Activated naive CD4-positive, alpha-beta T cell treated with anti-CD3 and anti-CD28 coated beads, Interleukin-2, amount 50 U/mL, for 72 hours (primary cell): ENCODE data around the gene ENG. TPM values are rescaled to one million over a fixed set of nuclear protein-coding genes. Genes with fewer than 3 reads are reported as not detected.
A peak's percentile ranks its signal among the peaks of the same experiment; 100 is the strongest.
"Not testable (repeated sequence)": the region's sequence is repeated elsewhere in the genome, so short reads cannot be mapped to it uniquely, and the experiment has no call there.

Experiments
- ATAC-seq, 2 donors: fragments of 150-1000 bp; cut with Tn5 transposase; 2 replicates each; pipeline ENCODE4 v1.10.0; 2021; ENCODE audit warnings: mild to moderate bottlenecking in 2 of 2, moderate library complexity in 2 of 2
- DNase-seq, 2 donors: peaks; one replicate each; pipeline ENCODE4 v3.0.0; 2021 to 2022; ENCODE audit warnings: low spot score in 2 of 2
- H3K27ac Mint-ChIP-seq, 2 donors: one replicate each; pipeline ENCODE4 v1.8.0; 2022; ENCODE audit warnings: mild to moderate bottlenecking in 2 of 2, mixed read lengths in 2 of 2
- H3K36me3 Mint-ChIP-seq, 2 donors: one replicate each; pipeline ENCODE4 v1.8.0; 2022; ENCODE audit warnings: mixed read lengths in 2 of 2
- H3K9me3 Mint-ChIP-seq, 2 donors: one replicate each; pipeline ENCODE4 v1.8.0; 2022; ENCODE audit warnings: mixed read lengths in 2 of 2
- total RNA-seq, 2 donors: library from RNA; stranded (reverse); gene quantifications; one replicate each; pipeline ENCODE4 v1.2.3, GENCODE V29; 2022

Gene ENG
- total RNA-seq, 2 donors from 2014 or later = 12.9 to 24.1 TPM

- ATAC-seq (no peak), DNase-seq (no peak)
- peak overlapping the region in 1 of 2 donors; percentile 61 for H3K27ac Mint-ChIP-seq
- no peaks in the 10 kb centered on the region for H3K36me3 Mint-ChIP-seq
- no peaks in the 10 kb centered on the region for H3K9me3 Mint-ChIP-seq
Measured at GRCh38 chr9:127837346-127837745, 17.1 kb downstream of the ENG start.

- H3K27ac Mint-ChIP-seq, H3K9me3 Mint-ChIP-seq, ATAC-seq, H3K36me3 Mint-ChIP-seq, DNase-seq: not testable (repeated sequence)
Measured at GRCh38 chr9:127836561-127836960, 17.9 kb downstream of the ENG start.

- ATAC-seq (peak; percentile 53 to 63), DNase-seq (no peak)
- H3K9me3 Mint-ChIP-seq = no peaks in the 10 kb centered on the region
- H3K36me3 Mint-ChIP-seq = no peaks in the 10 kb centered on the region
- H3K27ac Mint-ChIP-seq = no peak overlapping the region
Measured at GRCh38 chr9:127835991-127836516, 18.4 kb downstream of the ENG start.

GRCh38 chr9:127833555-127833954 lies 20.9 kb downstream of the ENG start:
- no peak for DNase-seq
- peak in 1 of 2 donors; percentile 25 for ATAC-seq
- H3K36me3 Mint-ChIP-seq = no peaks in the 10 kb centered on the region
- H3K9me3 Mint-ChIP-seq = no peaks in the 10 kb centered on the region
- peak overlapping the region in 1 of 2 donors; percentile 36 for H3K27ac Mint-ChIP-seq

GRCh38 chr9:127832248-127832647 lies 22.2 kb downstream of the ENG start:
- H3K36me3 Mint-ChIP-seq = no peaks in the 10 kb centered on the region
- peak overlapping the region; percentile 45 to 61 for H3K27ac Mint-ChIP-seq
- peak; percentile 45 to 69 for ATAC-seq
- no peaks in the 10 kb centered on the region for H3K9me3 Mint-ChIP-seq
- DNase-seq = no peak

GRCh38 chr9:127829205-127829906 lies 25.1 kb downstream of the ENG start:
- Mint-ChIP-seq H3K27ac (peak overlapping the region in 1 of 2 donors; percentile 91), H3K9me3 (no peaks in the 10 kb centered on the region), H3K36me3 (no peaks in the 10 kb centered on the region)
- DNase-seq (no peak), ATAC-seq (no peak)

GRCh38 chr9:127828262-127829031 lies 26.0 kb downstream of the ENG start:
- DNase-seq (no peak), ATAC-seq (no peak)
- Mint-ChIP-seq H3K36me3 (no peaks in the 10 kb centered on the region), H3K27ac (peak overlapping the region in 1 of 2 donors; percentile 91), H3K9me3 (no peaks in the 10 kb centered on the region)

- no peaks in the 10 kb centered on the region for H3K9me3 Mint-ChIP-seq
Measured at GRCh38 chr9:127826253-127826913, 28.1 kb downstream of the ENG start.

GRCh38 chr9:127825319-127826051 lies 29.0 kb downstream of the ENG start:
- ATAC-seq (no peak), DNase-seq (no peak)
- H3K36me3 Mint-ChIP-seq = no peaks in the 10 kb centered on the region
- H3K9me3 Mint-ChIP-seq = no peaks in the 10 kb centered on the region
- H3K27ac Mint-ChIP-seq = no peak overlapping the region

More at GRCh38 chr9:127826253-127826913, 28.1 kb downstream of the ENG start:
- no peak for ATAC-seq
- DNase-seq = no peak
- Mint-ChIP-seq H3K36me3 (no peaks in the 10 kb centered on the region), H3K27ac (no peak overlapping the region)

- Mint-ChIP-seq H3K9me3 (no peaks in the 10 kb centered on the region), H3K27ac (no peak overlapping the region), H3K36me3 (peaks cover 0 to 4% of the 10 kb centered on the region in 2 donors)
- DNase-seq = no peak
- no peak for ATAC-seq
Measured at GRCh38 chr9:127822108-127822507, 32.4 kb downstream of the ENG start.

GRCh38 chr9:127818574-127818973 lies 35.9 kb downstream of the ENG start:
- no peak for DNase-seq
- H3K27ac Mint-ChIP-seq = peak overlapping the region; percentile 13 to 44
- no peak for ATAC-seq
- H3K9me3 Mint-ChIP-seq = no peaks in the 10 kb centered on the region
- peaks cover 0 to 4% of the 10 kb centered on the region in 2 donors for H3K36me3 Mint-ChIP-seq

- peak overlapping the region; percentile 13 to 33 for H3K27ac Mint-ChIP-seq
- ATAC-seq (no peak), DNase-seq (no peak)
- peaks cover 0 to 4% of the 10 kb centered on the region in 2 donors for H3K36me3 Mint-ChIP-seq
- no peaks in the 10 kb centered on the region for H3K9me3 Mint-ChIP-seq
Measured at GRCh38 chr9:127817881-127818434, 36.5 kb downstream of the ENG start.

GRCh38 chr9:127816728-127817127 lies 37.7 kb downstream of the ENG start:
- peaks cover 0 to 4% of the 10 kb centered on the region in 2 donors for H3K36me3 Mint-ChIP-seq
- ATAC-seq (peak in 1 of 2 donors; percentile 7), DNase-seq (no peak)
- H3K27ac Mint-ChIP-seq = peak overlapping the region in 1 of 2 donors; percentile 77
- no peaks in the 10 kb centered on the region for H3K9me3 Mint-ChIP-seq

- H3K36me3 Mint-ChIP-seq = peaks cover 0 to 4% of the 10 kb centered on the region in 2 donors
Measured at GRCh38 chr9:127816362-127816725, 38.1 kb downstream of the ENG start.

GRCh38 chr9:127815512-127816361 lies 38.7 kb downstream of the ENG start:
- peaks cover 0 to 4% of the 10 kb centered on the region in 2 donors for H3K36me3 Mint-ChIP-seq
- H3K27ac Mint-ChIP-seq = peak overlapping the region; percentile 60 to 84
- H3K9me3 Mint-ChIP-seq = no peaks in the 10 kb centered on the region
- ATAC-seq (no peak), DNase-seq (no peak)

More at GRCh38 chr9:127816362-127816725, 38.1 kb downstream of the ENG start:
- Mint-ChIP-seq H3K9me3 (no peaks in the 10 kb centered on the region), H3K27ac (no peak overlapping the region)
- ATAC-seq = no peak
- no peak for DNase-seq
